ENCODE data around the gene LDLRAD4.

DNA sequence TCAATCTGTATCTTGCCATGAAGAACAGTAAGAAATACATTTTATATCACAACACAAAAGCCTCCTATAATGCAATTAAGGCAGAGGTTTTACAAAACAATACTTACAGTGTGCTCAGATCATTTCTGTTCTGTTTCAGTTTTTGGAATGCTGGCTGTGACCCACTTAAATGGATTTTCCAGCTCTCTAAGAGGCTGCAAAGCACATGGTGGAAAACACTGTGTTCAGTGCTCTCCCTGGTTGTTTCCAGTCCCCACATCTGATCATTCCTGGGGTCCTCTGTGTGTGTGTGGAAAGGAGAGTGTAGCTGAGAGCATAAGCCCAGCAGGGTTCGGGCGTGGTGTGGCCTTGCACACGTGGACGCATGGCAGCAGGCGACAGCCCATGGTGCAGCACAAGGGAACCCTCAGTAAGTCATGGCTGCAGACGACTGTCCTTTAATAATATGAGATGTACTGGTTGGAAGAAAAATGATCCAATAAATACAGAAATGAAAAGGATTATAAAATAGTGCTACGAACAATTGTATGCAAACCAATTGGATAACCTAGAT, 412.2 kb downstream of the LDLRAD4 start:
- TF ChIP-seq CTCF (conservative IDR thresholded peaks at IDR 0.05), result no peak
- no peak for TF ChIP-seq EZH2 (IDR thresholded peaks at IDR 0.05; ENCODE audit: low read depth)

Measured in PC-9 (cell line).